ENCODE measurements around the gene ARHGAP44. TPM values are rescaled to one million over a fixed set of nuclear protein-coding genes. Genes with fewer than 3 reads are reported as not detected.
A peak's percentile ranks its signal among the peaks of the same experiment; 100 is the strongest.

Gene ARHGAP44
- total RNA-seq, 1 experiment from 2014 or later: 9.9 TPM

- H2BK12ac ChIP-seq (ENCODE audit: insufficient read length, low read depth, low read length): no peak overlapping the region
- no peak overlapping the region for H3K27ac Mint-ChIP-seq
- H3K79me1 ChIP-seq (ENCODE audit: insufficient read depth, low read depth, low read length, poor library complexity, severe bottlenecking): no peaks in the 10 kb centered on the region
- no peak overlapping the region for H2AK5ac ChIP-seq (ENCODE audit: insufficient read length, low read length)
- no peak overlapping the region for H4K8ac ChIP-seq (replicated peaks; ENCODE audit: insufficient read length, low read depth, low read length)
- no peak overlapping the region for H3K18ac ChIP-seq (ENCODE audit: insufficient read length, low read depth, low read length)
- no peak overlapping the region for H3K14ac ChIP-seq (ENCODE audit: insufficient read depth, low read length)
- no peak overlapping the region for H2BK15ac ChIP-seq (ENCODE audit: low read depth, low read length)
- H4K91ac ChIP-seq (ENCODE audit: insufficient read length, low read depth, low read length): no peak overlapping the region
- H3K56ac ChIP-seq (ENCODE audit: insufficient read length, low read depth, low read length): no peak overlapping the region
- H3K36me3 Mint-ChIP-seq (ENCODE audit: insufficient read depth in 1 of 3, low read depth in 3 of 3): peaks cover 0 to 3% (median 0%) of the 10 kb centered on the region in 3 experiments; a peak in 3 of 7 replicates
- no peaks in the 10 kb centered on the region for H4K20me1 ChIP-seq (ENCODE audit: control insufficient read depth, insufficient read depth, insufficient read length)
- H3K4me1 Mint-ChIP-seq: peaks cover 12 to 14% of the 10 kb centered on the region in 2 experiments; a peak in 3 of 4 replicates
- H3K9me3 Mint-ChIP-seq: peaks cover 10 to 12% of the 10 kb centered on the region in 2 experiments; a peak in 4 of 5 replicates
- no peak overlapping the region for H4K5ac ChIP-seq (ENCODE audit: insufficient read length, low read depth, low read length)
- H3K27me3 ChIP-seq (ENCODE audit: insufficient read depth, low read length): no peaks in the 10 kb centered on the region
- peak overlapping the region; percentile 9 for H2AFZ ChIP-seq (ENCODE audit: low read length)
- H3K9me3 ChIP-seq (ENCODE audit: control insufficient read depth, low read depth, low read length): peaks cover 3% of the 10 kb centered on the region
- H3K9ac ChIP-seq (ENCODE audit: extremely low read depth, insufficient read length, low read length): no peak overlapping the region
- no peak overlapping the region for H2BK5ac ChIP-seq (ENCODE audit: insufficient read length, low read length)
- no peaks in the 10 kb centered on the region for H3K79me2 ChIP-seq (ENCODE audit: insufficient read depth, low read length)
- no peak overlapping the region for H3K27ac ChIP-seq (ENCODE audit: insufficient read length, low read depth, low read length)
- no peaks in the 10 kb centered on the region for H3K4me1 ChIP-seq (ENCODE audit: insufficient read depth, low read length)
- H3K4me3 Mint-ChIP-seq: no peak overlapping the region
- H3T11ph ChIP-seq (ENCODE audit: low read length): no peak overlapping the region
- H3K23me2 ChIP-seq (ENCODE audit: insufficient read length, low read depth, low read length, poor library complexity, severe bottlenecking): no peaks in the 10 kb centered on the region
- no peaks in the 10 kb centered on the region for H3K27me3 Mint-ChIP-seq (ENCODE audit: low read depth)
- H2BK20ac ChIP-seq (ENCODE audit: low read depth, low read length, poor library complexity, severe bottlenecking): no peak overlapping the region
- no peak overlapping the region for H3K4ac ChIP-seq (ENCODE audit: low read depth, low read length)
- H3K4me2 ChIP-seq (ENCODE audit: insufficient read depth, insufficient read length, low read length): no peak overlapping the region
- peak; percentile 63 for DNase-seq
- no peak overlapping the region for H3K23ac ChIP-seq (ENCODE audit: insufficient read length, low read depth, low read length)
- no peak overlapping the region for H2BK120ac ChIP-seq (ENCODE audit: low read depth, low read length, poor library complexity, severe bottlenecking)
- WGBS (ENCODE audit: extremely low coverage, insufficient read length, low lambda C conversion rate): no CpG with 5 or more reads among the region's 16 CpGs
- peak; percentile 81 for TF ChIP-seq CTCF (conservative IDR thresholded peaks at IDR 0.05)
Observed at GRCh38 chr17:13031718-13032350, 242.5 kb downstream of the ARHGAP44 start.
